GM12878 (cell line): ENCODE results near the gene MNT. TPM values are rescaled to one million over a fixed set of nuclear protein-coding genes. Genes with fewer than 3 reads are reported as not detected.

Experiments used
- ATAC-seq: fragments of 200-7000 bp; cut with Tn5 transposase; 3 replicates; pipeline ENCODE4 v1.9.1; 2020; ENCODE audit warnings: mild to moderate bottlenecking, moderate library complexity
- BruUV-seq: library from RNA; stranded (reverse); fragments of 400-500 nt; replicated peaks from 2 replicates; lab custom pipeline; 2021; lab: Mats Ljungman, UMichigan
- CTCF ChIA-PET: fragments of 300-600 bp; sonication (Branson Sonifier 250); formaldehyde crosslinking; extraction: SDS; loops from one replicate; lab custom pipeline; 2021; ENCODE audit warnings: inconsistent platforms; lab: Yijun Ruan, JAX
- POLR2A ChIA-PET: fragments of 350-600 bp; formaldehyde crosslinking; extraction: SDS; loops from one replicate; lab custom pipeline; 2021; ENCODE audit warnings: inconsistent platforms; lab: Charles Lee
- RAD21 ChIA-PET: fragments of 300-600 bp; sonication (Branson Sonifier 250); formaldehyde crosslinking; loops from one replicate; lab custom pipeline; 2023; ENCODE audit warnings: antibody characterized with exemption; ENCODE audit not compliant: unreplicated experiment; lab: Charles Lee
- SMC1A ChIA-PET: fragments of 300-600 bp; sonication (Branson Sonifier 250); formaldehyde crosslinking; loops from one replicate; lab custom pipeline; 2023; ENCODE audit not compliant: unreplicated experiment, uncharacterized antibody; lab: Charles Lee
- DNase-seq: peaks from one replicate; pipeline ENCODE4 v3.0.0-alpha.2; 2011; ENCODE audit warnings: low read depth, low spot score
- FAIRE-seq: peaks from 3 replicates; lab custom pipeline; 2011; peaks lifted over from hg19 to GRCh38; lab: Jason Lieb, UNC
- H2AFZ ChIP-seq: 2 replicates; pipeline ENCODE4 v1.6.0; 2011; ENCODE audit warnings: low read depth, low read length, control low read depth; ENCODE audit not compliant: control insufficient read depth
- H3K27ac ChIP-seq: 2 replicates; pipeline ENCODE4 v1.5.1; 2011; ENCODE audit warnings: control low read depth; ENCODE audit not compliant: control insufficient read depth, insufficient read depth
- H3K27me3 ChIP-seq, 2 experiments: replicated peaks in 1 of 2; 2 replicates each; pipeline versions ENCODE4 v1.6.0 to v1.6.1; 2011; ENCODE audit warnings: low read length in 1 of 2; ENCODE audit not compliant: control insufficient read depth in 2 of 2, insufficient read depth in 2 of 2
- H3K36me3 ChIP-seq, 2 experiments: 2 replicates each; pipeline ENCODE4 v1.5.1; 2011; ENCODE audit warnings: low read length in 1 of 2; ENCODE audit not compliant: control insufficient read depth in 2 of 2, insufficient read depth in 2 of 2
- H3K4me1 ChIP-seq: 2 replicates; pipeline ENCODE4 v1.6.1; 2011; ENCODE audit warnings: mild to moderate bottlenecking, low read length, moderate library complexity, mixed read lengths; ENCODE audit not compliant: control insufficient read depth, insufficient read depth
- H3K4me2 ChIP-seq: 2 replicates; pipeline ENCODE4 v1.6.0; 2011; ENCODE audit warnings: control low read depth; ENCODE audit not compliant: control insufficient read depth, insufficient read depth
- H3K4me3 ChIP-seq: fragments of 200-600 bp; sonication (generic); 2 replicates; pipeline ENCODE4 v1.5.1; 2016
- H3K79me2 ChIP-seq: 2 replicates; pipeline ENCODE4 v1.6.0; 2011; ENCODE audit warnings: low read length; ENCODE audit not compliant: control insufficient read depth, insufficient read depth
- H3K9ac ChIP-seq: 2 replicates; pipeline ENCODE4 v1.8.0; 2011; ENCODE audit warnings: low read length, control low read depth, mixed read lengths; ENCODE audit not compliant: control insufficient read depth, insufficient read depth
- H3K9me3 ChIP-seq: replicated peaks from 3 replicates; pipeline ENCODE4 v1.5.1; 2011; ENCODE audit warnings: mild to moderate bottlenecking, low read length; ENCODE audit not compliant: control insufficient read depth, insufficient read depth
- H4K20me1 ChIP-seq: 2 replicates; pipeline ENCODE4 v1.6.0; 2011; ENCODE audit not compliant: control insufficient read depth, insufficient read depth
- CBX5 ChIP-seq: sonication (generic); IDR thresholded peaks from 2 replicates; pipeline ENCODE4 v1.6.1; 2016; ENCODE audit warnings: low read depth, moderate library complexity, mild to moderate bottlenecking, inconsistent platforms
- CEBPB ChIP-seq, 2 experiments: fragments of 150-350 bp in 1 of 2; IDR thresholded peaks; 2 replicates each; pipeline ENCODE4 v1.6.1; 2012 to 2014; ENCODE audit warnings: low read depth in 2 of 2, low read length in 2 of 2, borderline replicate concordance in 1 of 2, inconsistent platforms in 1 of 2
- CEBPZ ChIP-seq: fragments of 150-350 bp; IDR thresholded peaks from 2 replicates; pipeline ENCODE4 v1.6.1; 2016; ENCODE audit warnings: low read depth, low read length
- FOXK2 ChIP-seq: fragments of 450-650 bp; IDR thresholded peaks from 2 replicates; pipeline ENCODE4 v1.6.1; 2017; ENCODE audit warnings: mild to moderate bottlenecking, moderate library complexity
- KAT2A ChIP-seq: conservative IDR thresholded peaks from 2 replicates; pipeline ENCODE4 v1.6.1; 2011; ENCODE audit warnings: low read depth, low read length; ENCODE audit not compliant: control insufficient read depth
- TARDBP ChIP-seq: IDR thresholded peaks from 2 replicates; pipeline ENCODE4 v1.6.1; 2016; ENCODE audit warnings: borderline replicate concordance
- ZNF24 ChIP-seq: fragments of 450-650 bp; IDR thresholded peaks from 2 replicates; pipeline ENCODE4 v1.6.1; 2017; ENCODE audit warnings: antibody characterized with exemption, mild to moderate bottlenecking
- WGBS: methylation state at CpG from one replicate; pipeline ENCODE4 v1.1.6; 2016; ENCODE audit warnings: low lambda C conversion rate; ENCODE audit not compliant: insufficient replicate concordance, insufficient coverage; ENCODE audit errors: missing lambda C conversion rate; 5-methylcytosine and 5-hydroxymethylcytosine counted together
- in situ Hi-C: fragments of 300-500 bp; cut with MboI; formaldehyde crosslinking; loops from 9 replicates; pipeline ENCODE4 v1.14.3; 2018; ENCODE audit warnings: mixed read lengths
- intact Hi-C: fragments of 100-400 bp; cut with micrococcal nuclease; formaldehyde crosslinking; loops from one replicate; pipeline ENCODE4 v1.14.2; 2022; ENCODE audit not compliant: unreplicated experiment
- polyA plus RNA-seq, 11 experiments: library from polyadenylated mRNA; depleted of rRNA in 4 of 11; unstranded in 6 of 11; stranded (reverse) in 5 of 11; fragments of >200 nt; fragmentation: Nextera tagmentation in 4 of 11; fragmentation: Illumina TruSeq in 1 of 11; extraction: Ambion mirVana in 4 of 11; extraction: Trizol in 1 of 11; gene quantifications; 1 replicate in 1 of 11; 2 replicates in 10 of 11; pipeline versions ENCODE4 v1.2.1 to v1.2.3, GENCODE V29; 2011 to 2016; ENCODE audit warnings: inconsistent platforms in 2 of 11, missing spikeins in 2 of 11, low read depth in 1 of 11
- total RNA-seq, 4 experiments: library from RNA; depleted of rRNA in 3 of 4; stranded (reverse); fragments of >200 nt in 3 of 4; fragmentation: Illumina TruSeq in 1 of 4; extraction: Trizol in 1 of 4; gene quantifications; 2 replicates each; pipeline versions ENCODE4 v1.2.1 to v1.2.3, GENCODE V29; 2013 to 2021

The MNT gene
- total and polyA plus RNA-seq, 10 of the 15 experiments (the other 5 are each of a cell fraction or from before 2014, with no cell fraction given) = 0.31 to 15.9 (median 3.8) TPM

- Histone ChIP-seq H4K20me1 (no peaks in the 10 kb centered on the region), H3K27me3 (no peaks in the 10 kb centered on the region), H3K4me2 (peak overlapping the region; percentile 68), H3K4me1 (peaks cover 32% of the 10 kb centered on the region), H3K9me3 (no peaks in the 10 kb centered on the region), H3K79me2 (peaks cover 14% of the 10 kb centered on the region), H3K36me3 (peaks cover 0 to 4% of the 10 kb centered on the region in 2 experiments; a peak in 1 of 4 replicates), H2AFZ (peak overlapping the region; percentile 63; the same call in 1 of the 2 replicates), H3K27ac (no peak overlapping the region), H3K4me3 (peak overlapping the region; percentile 14; the same call in 1 of the 2 replicates), H3K9ac (peak overlapping the region; percentile 26; the same call in 1 of the 2 replicates)
- ChIA-PET RAD21 (interaction anchor here (3.6 to 3.8 kb wide), 3 partner anchors 8 to 22 kb away, joined by 24 to 50 read pairs (median 28); no protein-coding TSS in a partner anchor), SMC1A (interaction anchor here (3.0 kb wide), 1 partner anchor 9 kb away, joined by 20 read pairs; no protein-coding TSS in a partner anchor), POLR2A (interaction anchor here (2.6 to 3.3 kb wide), 2 partner anchors 8 to 11 kb away, joined by 10 to 16 read pairs; no protein-coding TSS in a partner anchor), CTCF (interaction anchor here (4.7 kb wide), 1 partner anchor 11 kb away, joined by 73 read pairs; no protein-coding TSS in a partner anchor)
- intact Hi-C loops (loop anchor here (2.0 kb wide), 1 partner anchor 317 kb away; the partner anchor contains the start of gene CLUH), in situ Hi-C loops (no loop called here)
- ATAC-seq (no peak), FAIRE-seq (no peak), DNase-seq (no peak)
- WGBS = 26% methylated on average over 27 of the region's 53 CpGs
- no peak for TF ChIP-seq ZNF24
- TF ChIP-seq TARDBP = no peak
- TF ChIP-seq CEBPB (IDR thresholded peaks at IDR 0.05; ENCODE audit: borderline replicate concordance in 1 of 2, low read depth in 2 of 2, low read length in 2 of 2) = no peak
- no peak for TF ChIP-seq CBX5
- no peak for TF ChIP-seq KAT2A
- TF ChIP-seq FOXK2 = no peak
- no peak for TF ChIP-seq CEBPZ
- BruUV-seq = no TSS peak
Observed at GRCh38 chr17:2393954-2394749, 6.7 kb downstream of the MNT start.
